Measurements from ENCODE around the gene ZNF200. TPM values are rescaled to one million over a fixed set of nuclear protein-coding genes. Genes with fewer than 3 reads are reported as not detected.

The ZNF200 gene
- total and polyA plus RNA-seq, 2 of the 13 experiments (the other 11 are each of a cell fraction or from before 2014, with no cell fraction given) = 3.5 to 16.5 TPM

GRCh38 chr16:3274490-3274889 lies 39.5 kb upstream of the ZNF200 start:
- DNase-seq (ENCODE audit: low spot score) (peak; percentile 91), FAIRE-seq (peak; percentile 97)
- WGBS (ENCODE audit: low lambda C conversion rate) = 12% methylated on average over 3 of the region's 4 CpGs
- TF ChIP-seq NR2C2 (CRISPR knock-in tag; IDR thresholded peaks at IDR 0.05; ENCODE audit: borderline replicate concordance) (0 out of 2 replicates have a peak, but pooled peaks have one; percentile 15), JUNB (CRISPR knock-in tag; IDR thresholded peaks at IDR 0.05; ENCODE audit: borderline replicate concordance) (no peak), SALL1 (CRISPR knock-in tag; IDR thresholded peaks at IDR 0.05) (0 out of 2 replicates have a peak, but pooled peaks have one; percentile 15), ZMYM2 (CRISPR knock-in tag; IDR thresholded peaks at IDR 0.05) (no peak), POLR2AphosphoS5 (IDR thresholded peaks at IDR 0.05; ENCODE audit: low read depth, low read length) (peak; percentile 93), MED1 (CRISPR knock-in tag; IDR thresholded peaks at IDR 0.05) (peak; percentile 27; the same call in 1 of the 2 replicates), HNRNPL (IDR thresholded peaks at IDR 0.05; ENCODE audit: low read depth, low read length) (no peak), IRF2 (CRISPR knock-in tag; IDR thresholded peaks at IDR 0.05) (0 out of 2 replicates have a peak, but pooled peaks have one; percentile 15), ZC3H4 (CRISPR knock-in tag; IDR thresholded peaks at IDR 0.05; ENCODE audit: borderline replicate concordance) (no peak), HES4 (CRISPR knock-in tag; IDR thresholded peaks at IDR 0.05; ENCODE audit: borderline replicate concordance) (no peak), KAT2B (IDR thresholded peaks at IDR 0.05; ENCODE audit: borderline replicate concordance, low read depth, low read length) (no peak), ZNF614 (CRISPR knock-in tag; IDR thresholded peaks at IDR 0.05; ENCODE audit: borderline replicate concordance) (peak; percentile 26; the same call in 1 of the 2 replicates), DR1 (CRISPR knock-in tag; IDR thresholded peaks at IDR 0.05) (peak; percentile 85)
- TF ChIP-seq, protein P1, sequence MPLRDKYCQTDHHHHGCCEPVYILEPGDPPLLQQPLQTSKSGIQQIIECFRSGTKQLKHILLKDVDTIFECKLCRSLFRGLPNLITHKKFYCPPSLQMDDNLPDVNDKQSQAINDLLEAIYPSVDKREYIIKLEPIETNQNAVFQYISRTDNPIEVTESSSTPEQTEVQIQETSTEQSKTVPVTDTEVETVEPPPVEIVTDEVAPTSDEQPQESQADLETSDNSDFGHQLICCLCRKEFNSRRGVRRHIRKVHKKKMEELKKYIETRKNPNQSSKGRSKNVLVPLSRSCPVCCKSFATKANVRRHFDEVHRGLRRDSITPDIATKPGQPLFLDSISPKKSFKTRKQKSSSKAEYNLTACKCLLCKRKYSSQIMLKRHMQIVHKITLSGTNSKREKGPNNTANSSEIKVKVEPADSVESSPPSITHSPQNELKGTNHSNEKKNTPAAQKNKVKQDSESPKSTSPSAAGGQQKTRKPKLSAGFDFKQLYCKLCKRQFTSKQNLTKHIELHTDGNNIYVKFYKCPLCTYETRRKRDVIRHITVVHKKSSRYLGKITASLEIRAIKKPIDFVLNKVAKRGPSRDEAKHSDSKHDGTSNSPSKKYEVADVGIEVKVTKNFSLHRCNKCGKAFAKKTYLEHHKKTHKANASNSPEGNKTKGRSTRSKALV (CRISPR knock-in tag; IDR thresholded peaks at IDR 0.05) = 0 out of 2 replicates have a peak, but pooled peaks have one; percentile 33
- TF ChIP-seq, protein P2, sequence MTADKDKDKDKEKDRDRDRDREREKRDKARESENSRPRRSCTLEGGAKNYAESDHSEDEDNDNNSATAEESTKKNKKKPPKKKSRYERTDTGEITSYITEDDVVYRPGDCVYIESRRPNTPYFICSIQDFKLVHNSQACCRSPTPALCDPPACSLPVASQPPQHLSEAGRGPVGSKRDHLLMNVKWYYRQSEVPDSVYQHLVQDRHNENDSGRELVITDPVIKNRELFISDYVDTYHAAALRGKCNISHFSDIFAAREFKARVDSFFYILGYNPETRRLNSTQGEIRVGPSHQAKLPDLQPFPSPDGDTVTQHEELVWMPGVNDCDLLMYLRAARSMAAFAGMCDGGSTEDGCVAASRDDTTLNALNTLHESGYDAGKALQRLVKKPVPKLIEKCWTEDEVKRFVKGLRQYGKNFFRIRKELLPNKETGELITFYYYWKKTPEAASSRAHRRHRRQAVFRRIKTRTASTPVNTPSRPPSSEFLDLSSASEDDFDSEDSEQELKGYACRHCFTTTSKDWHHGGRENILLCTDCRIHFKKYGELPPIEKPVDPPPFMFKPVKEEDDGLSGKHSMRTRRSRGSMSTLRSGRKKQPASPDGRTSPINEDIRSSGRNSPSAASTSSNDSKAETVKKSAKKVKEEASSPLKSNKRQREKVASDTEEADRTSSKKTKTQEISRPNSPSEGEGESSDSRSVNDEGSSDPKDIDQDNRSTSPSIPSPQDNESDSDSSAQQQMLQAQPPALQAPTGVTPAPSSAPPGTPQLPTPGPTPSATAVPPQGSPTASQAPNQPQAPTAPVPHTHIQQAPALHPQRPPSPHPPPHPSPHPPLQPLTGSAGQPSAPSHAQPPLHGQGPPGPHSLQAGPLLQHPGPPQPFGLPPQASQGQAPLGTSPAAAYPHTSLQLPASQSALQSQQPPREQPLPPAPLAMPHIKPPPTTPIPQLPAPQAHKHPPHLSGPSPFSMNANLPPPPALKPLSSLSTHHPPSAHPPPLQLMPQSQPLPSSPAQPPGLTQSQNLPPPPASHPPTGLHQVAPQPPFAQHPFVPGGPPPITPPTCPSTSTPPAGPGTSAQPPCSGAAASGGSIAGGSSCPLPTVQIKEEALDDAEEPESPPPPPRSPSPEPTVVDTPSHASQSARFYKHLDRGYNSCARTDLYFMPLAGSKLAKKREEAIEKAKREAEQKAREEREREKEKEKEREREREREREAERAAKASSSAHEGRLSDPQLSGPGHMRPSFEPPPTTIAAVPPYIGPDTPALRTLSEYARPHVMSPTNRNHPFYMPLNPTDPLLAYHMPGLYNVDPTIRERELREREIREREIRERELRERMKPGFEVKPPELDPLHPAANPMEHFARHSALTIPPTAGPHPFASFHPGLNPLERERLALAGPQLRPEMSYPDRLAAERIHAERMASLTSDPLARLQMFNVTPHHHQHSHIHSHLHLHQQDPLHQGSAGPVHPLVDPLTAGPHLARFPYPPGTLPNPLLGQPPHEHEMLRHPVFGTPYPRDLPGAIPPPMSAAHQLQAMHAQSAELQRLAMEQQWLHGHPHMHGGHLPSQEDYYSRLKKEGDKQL (CRISPR knock-in tag; IDR thresholded peaks at IDR 0.05; ENCODE audit: low read depth) = no peak
- TF ChIP-seq, protein P3, sequence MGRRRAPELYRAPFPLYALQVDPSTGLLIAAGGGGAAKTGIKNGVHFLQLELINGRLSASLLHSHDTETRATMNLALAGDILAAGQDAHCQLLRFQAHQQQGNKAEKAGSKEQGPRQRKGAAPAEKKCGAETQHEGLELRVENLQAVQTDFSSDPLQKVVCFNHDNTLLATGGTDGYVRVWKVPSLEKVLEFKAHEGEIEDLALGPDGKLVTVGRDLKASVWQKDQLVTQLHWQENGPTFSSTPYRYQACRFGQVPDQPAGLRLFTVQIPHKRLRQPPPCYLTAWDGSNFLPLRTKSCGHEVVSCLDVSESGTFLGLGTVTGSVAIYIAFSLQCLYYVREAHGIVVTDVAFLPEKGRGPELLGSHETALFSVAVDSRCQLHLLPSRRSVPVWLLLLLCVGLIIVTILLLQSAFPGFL (CRISPR knock-in tag; IDR thresholded peaks at IDR 0.05) = no peak
- TF ChIP-seq, protein P4, sequence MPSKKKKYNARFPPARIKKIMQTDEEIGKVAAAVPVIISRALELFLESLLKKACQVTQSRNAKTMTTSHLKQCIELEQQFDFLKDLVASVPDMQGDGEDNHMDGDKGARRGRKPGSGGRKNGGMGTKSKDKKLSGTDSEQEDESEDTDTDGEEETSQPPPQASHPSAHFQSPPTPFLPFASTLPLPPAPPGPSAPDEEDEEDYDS (CRISPR knock-in tag; IDR thresholded peaks at IDR 0.05) = peak; percentile 98

More at GRCh38 chr16:3274490-3274889, 39.5 kb upstream of the ZNF200 start:
- Histone ChIP-seq H4K20me1 (ENCODE audit: insufficient read depth, low read length) (no peaks in the 10 kb centered on the region), H3K9me3 (ENCODE audit: low read length) (no peaks in the 10 kb centered on the region), H3K27ac (ENCODE audit: extremely low read length, insufficient read depth, low read length) (peak overlapping the region; percentile 89), H3K4me2 (ENCODE audit: low read depth, low read length) (peak overlapping the region; percentile 89), H3K36me3 (replicated peaks in 1 of 2; ENCODE audit: control insufficient read depth in 1 of 2, insufficient read depth in 2 of 2, low read length in 2 of 2) (no peaks in the 10 kb centered on the region), H3K27me3 (ENCODE audit: control insufficient read depth in 1 of 2, insufficient read depth in 2 of 2, low read length in 2 of 2) (no peaks in the 10 kb centered on the region; a peak in 1 of 5 replicates), H3K79me2 (ENCODE audit: insufficient read depth, low read length) (no peaks in the 10 kb centered on the region), H2AFZ (ENCODE audit: low read length) (peak overlapping the region; percentile 35), H3K9ac (ENCODE audit: insufficient read depth, low read depth, low read length) (peak overlapping the region; percentile 74), H3K4me3 (replicated peaks in 1 of 3; ENCODE audit: insufficient read depth in 1 of 3, low read depth in 2 of 3, low read length in 3 of 3) (peak overlapping the region; percentile 43 to 60 (median 52)), H3K4me1 (ENCODE audit: insufficient read depth, low read length) (peaks cover 52% of the 10 kb centered on the region)
- POLR2A ChIA-PET = interaction anchor here (0.9 to 4.4 kb wide), 5 partner anchors 8 to 91 kb away, joined by 3 to 44 read pairs (median 6); partner anchors contain the start of gene ZNF263
- intact Hi-C loops (cut with micrococcal nuclease; ENCODE audit: unreplicated experiment) (no loop called here), in situ Hi-C loops (cut with HindIII; ENCODE audit: extremely low pct_ligation_motif_present, low pct_unique_long_range_greater_than_20kb) (no loop called here)
- no TSS peak for BruUV-seq (replicated peaks)
- CTCF ChIA-PET (ENCODE audit: low intra/inter-chr PET ratio, low total read pairs) = no interaction called here
- peak; percentile 100 for ATAC-seq

Measured in HepG2 (cell line).